Parathyroid adenoma (tissue), 2 donors: ENCODE measurements around the gene STK32C.
"Not testable (repeated sequence)": the region's sequence is repeated elsewhere in the genome, so short reads cannot be mapped to it uniquely, and the experiment has no call there.

Source experiments
- H2AFZ ChIP-seq: fragments of 300-600 bp; sonication (generic); one replicate; pipeline ENCODE4 v1.7.0; 2017; ENCODE audit warnings: antibody characterized with exemption, mild to moderate bottlenecking
- H3K27ac ChIP-seq: fragments of 300-600 bp; sonication (generic); one replicate; pipeline ENCODE4 v1.7.0; 2017
- H3K27me3 ChIP-seq: fragments of 300-600 bp; sonication (generic); one replicate; pipeline ENCODE4 v1.7.0; 2017; ENCODE audit warnings: low read length; ENCODE audit not compliant: control insufficient read depth, insufficient read depth
- H3K36me3 ChIP-seq: fragments of 300-600 bp; sonication (generic); one replicate; pipeline ENCODE4 v1.7.0; 2017; ENCODE audit warnings: low read length; ENCODE audit not compliant: control insufficient read depth, insufficient read depth
- H3K4me1 ChIP-seq: fragments of 300-600 bp; sonication (generic); one replicate; pipeline ENCODE4 v1.7.0; 2017; ENCODE audit warnings: control low read depth
- H3K4me2 ChIP-seq: fragments of 300-600 bp; sonication (generic); one replicate; pipeline ENCODE4 v1.7.0; 2017; ENCODE audit warnings: low read length
- H3K4me3 ChIP-seq: fragments of 300-600 bp; sonication (generic); one replicate; pipeline ENCODE4 v1.7.0; 2017; ENCODE audit warnings: low read depth, low read length
- H3K79me2 ChIP-seq: fragments of 300-600 bp; sonication (generic); one replicate; pipeline ENCODE4 v1.7.0; 2017; ENCODE audit warnings: control low read depth
- H3K9ac ChIP-seq: fragments of 300-600 bp; sonication (generic); one replicate; pipeline ENCODE4 v1.7.0; 2017; ENCODE audit warnings: mild to moderate bottlenecking
- H3K9me3 ChIP-seq: fragments of 300-600 bp; sonication (generic); one replicate; pipeline ENCODE4 v1.7.0; 2017; ENCODE audit warnings: low read length; ENCODE audit not compliant: control insufficient read depth
- TF ChIP-seq, protein P1 (sequence below): fragments of 300-600 bp; sonication (generic); IDR thresholded peaks from one replicate; pipeline ENCODE4 v1.7.0; 2017; ENCODE audit warnings: antibody characterized with exemption, mild to moderate bottlenecking
- donor health status: primary hyperparathyroidism.

The STK32C gene

DNA sequence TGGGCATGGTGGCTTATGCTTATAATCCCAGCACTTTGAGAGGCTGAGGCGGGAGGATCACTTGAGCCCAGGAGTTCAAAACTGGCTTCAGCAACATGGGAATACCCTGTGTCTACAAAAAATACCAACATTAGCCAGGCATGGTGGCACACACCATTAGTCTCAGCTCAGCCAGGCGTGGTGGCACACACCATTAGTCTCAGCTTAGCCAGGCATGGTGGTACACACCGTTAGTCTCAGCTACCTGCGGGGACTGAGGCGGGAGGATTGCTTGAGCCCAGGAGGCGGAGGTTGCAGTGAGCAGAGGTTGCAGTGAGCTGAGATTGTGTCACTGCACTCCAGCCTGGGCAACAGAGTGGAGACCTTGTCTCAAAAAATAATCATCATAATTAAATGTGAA, 33.3 kb upstream of the STK32C start:
- Histone ChIP-seq H3K36me3 (no peaks in the 10 kb centered on the region), H3K4me1 (peaks cover 7% of the 10 kb centered on the region), H3K4me3 (no peak overlapping the region), H3K27ac (no peak overlapping the region), H3K79me2 (no peaks in the 10 kb centered on the region), H3K4me2 (no peak overlapping the region), H3K9me3 (no peaks in the 10 kb centered on the region), H2AFZ (no peak overlapping the region), H3K27me3 (no peaks in the 10 kb centered on the region), H3K9ac (no peak overlapping the region)
- TF ChIP-seq, protein P1, sequence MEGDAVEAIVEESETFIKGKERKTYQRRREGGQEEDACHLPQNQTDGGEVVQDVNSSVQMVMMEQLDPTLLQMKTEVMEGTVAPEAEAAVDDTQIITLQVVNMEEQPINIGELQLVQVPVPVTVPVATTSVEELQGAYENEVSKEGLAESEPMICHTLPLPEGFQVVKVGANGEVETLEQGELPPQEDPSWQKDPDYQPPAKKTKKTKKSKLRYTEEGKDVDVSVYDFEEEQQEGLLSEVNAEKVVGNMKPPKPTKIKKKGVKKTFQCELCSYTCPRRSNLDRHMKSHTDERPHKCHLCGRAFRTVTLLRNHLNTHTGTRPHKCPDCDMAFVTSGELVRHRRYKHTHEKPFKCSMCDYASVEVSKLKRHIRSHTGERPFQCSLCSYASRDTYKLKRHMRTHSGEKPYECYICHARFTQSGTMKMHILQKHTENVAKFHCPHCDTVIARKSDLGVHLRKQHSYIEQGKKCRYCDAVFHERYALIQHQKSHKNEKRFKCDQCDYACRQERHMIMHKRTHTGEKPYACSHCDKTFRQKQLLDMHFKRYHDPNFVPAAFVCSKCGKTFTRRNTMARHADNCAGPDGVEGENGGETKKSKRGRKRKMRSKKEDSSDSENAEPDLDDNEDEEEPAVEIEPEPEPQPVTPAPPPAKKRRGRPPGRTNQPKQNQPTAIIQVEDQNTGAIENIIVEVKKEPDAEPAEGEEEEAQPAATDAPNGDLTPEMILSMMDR = no peak

DNA sequence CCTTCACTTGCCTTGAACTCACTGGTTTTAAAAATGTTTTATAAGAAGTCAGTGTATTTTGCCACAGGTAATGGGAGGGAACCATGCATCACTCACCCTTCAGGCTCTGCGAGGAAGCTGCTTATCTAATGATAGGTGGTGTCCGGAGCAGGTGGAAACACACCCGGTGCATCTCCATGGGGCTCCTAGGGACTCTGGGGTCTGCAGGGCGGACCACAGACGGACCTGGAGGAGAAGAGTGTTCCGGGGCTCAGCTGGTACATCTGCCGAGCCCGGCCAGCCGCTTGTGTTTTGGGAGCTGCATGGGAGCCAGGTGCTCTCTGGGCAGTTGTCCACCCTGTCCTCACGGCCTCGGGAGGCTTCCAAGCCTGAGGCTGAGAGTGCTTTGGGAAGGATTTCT, 31.5 kb upstream of the STK32C start:
- no peaks in the 10 kb centered on the region for H3K27me3 ChIP-seq
- no peaks in the 10 kb centered on the region for H3K79me2 ChIP-seq
- no peaks in the 10 kb centered on the region for H3K36me3 ChIP-seq
- peaks cover 13% of the 10 kb centered on the region for H3K4me1 ChIP-seq
- no peak overlapping the region for H2AFZ ChIP-seq
- H3K27ac ChIP-seq = no peak overlapping the region
- TF ChIP-seq, protein P1 = no peak
- no peak overlapping the region for H3K9ac ChIP-seq
- no peaks in the 10 kb centered on the region for H3K9me3 ChIP-seq
- no peak overlapping the region for H3K4me3 ChIP-seq
- no peak overlapping the region for H3K4me2 ChIP-seq

DNA sequence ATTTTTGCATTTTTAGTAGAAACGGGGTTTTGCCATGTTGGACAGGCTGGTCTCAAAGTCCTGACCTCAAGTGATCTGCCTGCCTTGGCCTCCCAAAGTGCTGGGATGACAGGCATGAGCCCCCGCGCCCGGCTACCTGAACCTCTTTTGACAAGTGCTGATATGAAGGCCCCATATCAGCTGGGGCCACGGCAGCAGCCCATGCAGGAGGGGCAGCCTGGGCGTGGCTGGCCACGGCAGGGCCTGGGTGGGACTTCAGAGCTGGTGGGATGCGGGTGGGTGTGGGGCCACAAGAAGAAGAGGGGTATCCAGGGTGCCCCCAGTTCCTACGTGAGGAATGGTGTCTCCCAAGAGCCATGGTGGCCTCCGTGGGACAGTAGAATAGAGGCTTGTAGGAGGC, 31.1 kb upstream of the STK32C start:
- TF ChIP-seq, protein P1 = no peak

DNA sequence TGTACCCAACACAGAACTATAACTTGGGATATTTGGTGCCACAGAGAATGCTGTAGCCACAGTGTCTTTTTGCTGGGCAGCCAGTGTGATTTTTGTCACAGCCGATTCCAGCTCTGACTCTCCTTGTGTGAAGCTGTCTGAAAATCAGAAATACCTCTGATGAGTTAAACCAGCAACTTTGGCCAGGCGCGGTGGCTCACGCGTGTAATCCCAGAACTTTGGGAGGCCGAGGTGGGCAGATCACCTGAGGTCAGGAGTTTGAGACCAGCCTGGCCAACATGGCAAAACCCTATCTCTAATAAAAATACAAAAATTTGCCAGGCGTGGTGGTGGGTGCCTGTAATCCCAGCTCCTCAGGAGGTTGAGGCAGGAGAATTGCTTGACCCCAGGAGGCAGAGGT, 30.1 kb upstream of the STK32C start:
- not testable (repeated sequence) for H3K9ac ChIP-seq, H3K27ac ChIP-seq, H3K9me3 ChIP-seq, H3K79me2 ChIP-seq, H3K36me3 ChIP-seq, H3K4me2 ChIP-seq, H3K27me3 ChIP-seq, H2AFZ ChIP-seq, H3K4me3 ChIP-seq
- peaks cover 15% of the 10 kb centered on the region for H3K4me1 ChIP-seq

More for the DNA sequence above, 31.1 kb upstream of the STK32C start:
- no peak overlapping the region for H3K27ac ChIP-seq
- peaks cover 14% of the 10 kb centered on the region for H3K4me1 ChIP-seq
- no peak overlapping the region for H3K4me2 ChIP-seq
- H3K36me3 ChIP-seq = no peaks in the 10 kb centered on the region
- H3K9ac ChIP-seq = no peak overlapping the region
- no peak overlapping the region for H3K4me3 ChIP-seq
- H2AFZ ChIP-seq = no peak overlapping the region
- no peaks in the 10 kb centered on the region for H3K9me3 ChIP-seq
- H3K27me3 ChIP-seq = no peaks in the 10 kb centered on the region
- no peaks in the 10 kb centered on the region for H3K79me2 ChIP-seq

DNA sequence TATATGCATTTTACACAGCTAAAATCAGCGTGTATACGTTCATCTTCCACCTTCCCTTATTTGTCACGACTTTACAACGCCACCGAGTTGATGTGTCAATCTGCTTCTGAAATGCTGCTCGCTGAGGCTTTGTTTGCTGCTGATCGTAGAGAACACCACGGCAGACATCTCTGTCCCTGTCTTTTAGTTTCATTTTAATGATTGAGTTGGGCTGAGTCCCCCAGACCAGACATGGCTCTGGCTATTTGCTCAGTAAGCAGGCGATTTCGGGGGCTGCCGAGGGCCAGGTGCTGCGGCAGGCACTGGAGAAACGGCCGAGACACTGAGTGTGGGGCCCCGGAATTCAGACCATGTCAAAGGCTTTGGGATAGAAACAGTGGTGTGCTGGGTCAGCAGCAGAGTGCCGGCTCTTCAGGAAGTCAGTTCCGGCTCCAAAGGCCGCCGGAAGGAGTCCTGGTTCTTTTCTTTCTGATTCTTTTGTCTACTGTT, 29.2 kb upstream of the STK32C start:
- Histone ChIP-seq H3K4me1 (peaks cover 15% of the 10 kb centered on the region), H3K79me2 (no peaks in the 10 kb centered on the region), H3K27me3 (no peaks in the 10 kb centered on the region), H3K9me3 (no peaks in the 10 kb centered on the region), H2AFZ (peak overlapping the region; percentile 58), H3K4me2 (no peak overlapping the region), H3K27ac (no peak overlapping the region), H3K36me3 (no peaks in the 10 kb centered on the region), H3K9ac (no peak overlapping the region), H3K4me3 (peak overlapping the region; percentile 6)
- TF ChIP-seq, protein P1 = no peak
